Activated T-helper 1 cell treated with anti-CD3 and anti-CD28 coated beads, Interleukin-2, amount 50 U/mL, for 16 hours (primary cell): ENCODE data around the gene IL1RAP.

Source experiments
- DNase-seq, 2 donors: peaks; one replicate each; pipeline ENCODE4 v3.0.0-alpha.2; 2020; ENCODE audit warnings: low read depth in 1 of 2, low spot score in 1 of 2

IL1RAP gene

DNA sequence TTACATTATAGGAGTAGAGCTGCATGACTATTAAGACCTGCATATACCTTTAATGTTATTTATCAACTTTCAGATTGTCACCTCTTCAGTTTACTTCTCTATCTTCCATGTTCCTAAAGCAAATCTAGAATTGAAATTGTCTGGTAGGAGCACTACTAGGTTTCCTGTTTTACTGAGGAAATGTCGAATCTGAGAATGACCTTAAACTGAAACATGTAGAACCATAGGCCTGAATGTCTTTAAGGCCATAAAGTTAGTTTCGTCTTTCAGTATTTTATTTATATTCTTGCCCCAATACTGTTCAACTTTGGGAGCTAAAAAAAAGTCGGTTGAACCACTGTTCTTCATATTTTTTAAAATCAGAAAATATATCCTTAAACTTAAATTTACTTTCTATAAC, 92.7 kb downstream of the IL1RAP start:
- DNase-seq: no peak

- DNase-seq: no peak
These were observed 93.1 kb downstream of the IL1RAP start for GRCh38 chr3:190607021-190607420.

GRCh38 chr3:190608850-190609589, 95.1 kb downstream of the IL1RAP start:
- no peak for DNase-seq

- no peak for DNase-seq
These were observed 100.6 kb downstream of the IL1RAP start for GRCh38 chr3:190614226-190615059.

GRCh38 chr3:190615060-190615384, 101.1 kb downstream of the IL1RAP start:
- no peak for DNase-seq

- DNase-seq: no peak
These were observed 101.7 kb downstream of the IL1RAP start for GRCh38 chr3:190615607-190616006.

DNA sequence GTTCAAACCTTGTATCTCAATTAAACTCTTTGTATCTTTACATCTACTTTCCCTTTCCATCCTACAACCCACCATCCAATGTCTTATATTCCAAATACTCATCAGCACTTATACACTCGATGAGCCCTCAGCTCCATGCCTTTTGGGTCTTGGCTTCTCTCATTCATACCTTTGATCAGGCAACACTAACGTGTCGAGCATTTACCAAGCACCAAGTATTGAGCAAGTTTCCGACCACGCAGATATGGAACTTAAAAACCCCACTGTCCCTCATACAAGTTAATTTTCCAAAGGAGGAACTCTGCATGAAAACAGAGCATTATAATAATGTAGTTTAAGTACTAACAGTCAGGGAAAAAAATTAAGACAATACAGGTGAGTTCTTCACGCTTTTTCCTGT, 102.8 kb downstream of the IL1RAP start:
- DNase-seq: no peak

GRCh38 chr3:190617185-190617584, 103.3 kb downstream of the IL1RAP start:
- no peak for DNase-seq

GRCh38 chr3:190618330-190619030, 104.6 kb downstream of the IL1RAP start:
- no peak for DNase-seq

- no peak for DNase-seq
These were observed 105.5 kb downstream of the IL1RAP start for GRCh38 chr3:190619353-190619752.

GRCh38 chr3:190619761-190620160, 105.9 kb downstream of the IL1RAP start:
- no peak for DNase-seq

- no peak for DNase-seq
These were observed 107.2 kb downstream of the IL1RAP start for GRCh38 chr3:190620886-190621608.

DNA sequence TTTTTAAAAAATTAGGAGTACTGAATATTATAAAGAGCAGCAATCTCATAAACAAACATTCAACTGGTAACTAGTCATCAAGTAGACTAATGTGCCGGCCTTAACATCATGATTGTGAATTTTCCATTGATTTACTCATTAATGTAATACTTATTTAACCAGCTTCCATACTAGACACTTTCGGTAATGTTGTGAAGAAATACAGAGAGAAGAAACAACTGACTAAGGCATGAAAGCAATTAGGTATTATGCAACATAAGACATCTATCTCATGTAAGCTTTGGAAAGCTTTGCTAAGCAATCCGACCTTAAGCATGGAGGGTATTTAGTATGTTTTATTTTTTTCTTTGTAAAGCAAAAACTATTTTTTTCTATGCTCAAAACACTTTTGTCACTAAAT, 108.0 kb downstream of the IL1RAP start:
- no peak for DNase-seq

DNA sequence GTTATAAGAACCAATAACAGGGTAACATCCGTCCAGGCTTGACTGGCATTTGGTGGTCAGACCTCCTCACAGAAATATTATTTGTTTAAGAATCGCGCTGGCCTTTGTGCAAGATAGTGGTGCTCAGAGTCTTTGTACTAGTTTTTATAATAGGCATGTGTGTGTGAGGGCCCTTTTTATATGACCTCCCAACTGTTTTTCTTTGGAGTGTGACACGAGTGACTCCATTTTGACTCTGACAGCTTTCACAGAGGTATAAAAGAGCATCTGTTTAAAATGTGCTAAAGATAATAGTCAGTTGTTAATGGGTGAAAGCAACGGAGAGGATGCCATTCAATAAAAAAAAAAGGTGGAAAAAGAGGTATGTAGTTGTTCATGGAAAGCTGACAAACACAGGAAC, 110.4 kb downstream of the IL1RAP start:
- DNase-seq: no peak

GRCh38 chr3:190626951-190627620, 113.2 kb downstream of the IL1RAP start:
- no peak for DNase-seq

- DNase-seq: no peak
These were observed 115.2 kb downstream of the IL1RAP start for GRCh38 chr3:190629088-190629487.

DNA sequence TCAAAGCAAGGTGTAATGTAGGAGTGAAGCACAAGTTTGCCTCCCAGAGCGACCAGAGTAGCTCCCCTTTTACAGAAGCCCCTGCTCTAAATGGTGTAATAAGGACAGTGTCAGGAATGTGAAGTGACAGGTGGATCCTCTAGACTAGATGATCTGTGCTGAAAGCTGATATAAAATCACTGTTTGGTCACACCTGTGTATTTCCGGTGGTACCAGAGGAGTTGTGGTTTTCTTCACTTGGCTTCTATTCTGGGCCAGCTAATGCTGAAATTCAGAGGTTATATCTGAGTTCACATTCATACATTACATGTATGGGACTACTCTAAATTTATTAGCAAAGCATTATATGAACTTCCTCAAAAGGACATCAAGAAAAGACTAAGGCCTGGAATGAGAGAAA, 117.4 kb downstream of the IL1RAP start:
- no peak for DNase-seq

DNA sequence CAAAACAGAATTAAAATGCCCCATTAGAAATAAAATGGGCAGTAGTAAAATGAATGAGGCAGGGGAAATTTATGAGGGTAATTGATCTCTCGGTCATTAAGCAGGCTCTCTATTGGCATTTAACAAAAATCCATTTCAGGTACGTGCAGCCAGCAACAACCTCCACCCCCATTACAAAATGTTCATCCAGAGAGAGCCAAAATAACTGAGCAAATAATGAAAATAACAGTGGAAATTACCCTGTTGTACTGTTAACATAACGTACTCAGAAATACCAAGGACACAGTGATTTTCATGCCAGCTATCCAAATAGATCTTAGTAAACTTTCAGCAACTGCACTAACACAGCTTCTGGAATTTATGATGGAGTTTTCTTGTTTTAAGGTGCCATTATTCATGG, 127.7 kb downstream of the IL1RAP start:
- no peak for DNase-seq

DNA sequence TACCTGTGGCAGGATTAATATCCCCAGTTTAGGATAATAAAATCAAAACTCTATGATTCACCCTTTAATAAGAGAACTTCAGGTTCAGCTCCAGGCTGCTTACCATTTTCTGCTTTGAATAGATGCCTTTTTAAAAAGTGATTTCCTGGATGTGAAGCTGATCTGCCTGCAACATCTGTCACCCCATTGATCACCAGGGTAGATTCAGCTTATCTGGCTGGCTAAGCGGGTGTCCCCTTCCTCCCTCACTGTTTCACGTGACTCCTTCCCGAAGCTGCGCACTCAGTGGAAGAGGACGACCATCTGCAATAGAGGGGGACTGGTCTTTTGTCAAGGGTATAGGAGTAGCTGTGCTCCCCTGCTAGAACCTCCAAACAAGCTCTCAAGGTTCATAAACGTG, 128.1 kb downstream of the IL1RAP start:
- no peak for DNase-seq

- no peak for DNase-seq
These were observed 130.2 kb downstream of the IL1RAP start for GRCh38 chr3:190644035-190644434.

DNA sequence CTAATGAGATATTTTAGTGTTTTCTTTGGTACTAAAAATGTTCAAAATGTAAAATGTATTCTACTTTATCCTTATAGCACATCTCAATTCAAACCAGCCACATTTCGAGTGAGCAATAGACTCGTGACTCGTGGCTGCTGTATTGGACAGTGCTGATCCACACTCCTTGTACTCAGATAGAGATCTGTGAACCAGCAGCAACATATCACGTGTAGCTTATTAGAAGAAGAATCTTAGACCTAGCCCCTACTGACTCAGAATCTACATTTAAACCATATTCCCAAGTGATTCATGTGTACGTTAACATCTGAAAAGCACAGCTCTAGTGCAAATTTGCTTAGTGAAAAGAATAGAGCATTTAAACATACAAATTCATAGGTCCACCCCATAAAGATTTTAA, 130.9 kb downstream of the IL1RAP start:
- DNase-seq: no peak
